H9 (cell line): Measurements from ENCODE around the gene PACSIN2. TPM values are rescaled to one million over a fixed set of nuclear protein-coding genes. Genes with fewer than 3 reads are reported as not detected.

Experiments
- DNase-seq: peaks from one replicate; pipeline ENCODE4 v3.0.0-alpha.2; 2017
- H2AFZ ChIP-seq: one replicate; pipeline ENCODE4 v1.6.1; 2013; ENCODE audit warnings: mild to moderate bottlenecking, low read length, control low read depth, moderate library complexity
- H2AK5ac ChIP-seq: 2 replicates; pipeline ENCODE4 v1.6.1; 2013; ENCODE audit warnings: low read length, control low read depth, mixed read lengths; ENCODE audit not compliant: insufficient read length
- H2BK120ac ChIP-seq: one replicate; pipeline ENCODE4 v1.6.1; 2013; ENCODE audit warnings: low read depth, mild to moderate bottlenecking, low read length, control low read depth, inconsistent platforms; ENCODE audit not compliant: poor library complexity, severe bottlenecking
- H2BK12ac ChIP-seq: 2 replicates; pipeline ENCODE4 v1.6.1; 2013; ENCODE audit warnings: low read length, control low read depth, mixed read lengths, low read depth; ENCODE audit not compliant: insufficient read length
- H2BK15ac ChIP-seq: 2 replicates; pipeline ENCODE4 v1.6.1; 2013; ENCODE audit warnings: low read depth, low read length, control low read depth
- H2BK20ac ChIP-seq: one replicate; pipeline ENCODE4 v1.6.1; 2013; ENCODE audit warnings: low read depth, mild to moderate bottlenecking, low read length, control low read depth, inconsistent platforms; ENCODE audit not compliant: poor library complexity, severe bottlenecking
- H2BK5ac ChIP-seq: 2 replicates; pipeline ENCODE4 v1.6.1; 2013; ENCODE audit warnings: low read length, control low read depth, mixed read lengths; ENCODE audit not compliant: insufficient read length
- H3K14ac ChIP-seq: 2 replicates; pipeline ENCODE4 v1.6.1; 2013; ENCODE audit warnings: low read length, control low read depth; ENCODE audit not compliant: insufficient read depth
- H3K18ac ChIP-seq: 2 replicates; pipeline ENCODE4 v1.6.1; 2013; ENCODE audit warnings: low read depth, mild to moderate bottlenecking, mixed read lengths, low read length, control low read depth; ENCODE audit not compliant: insufficient read length
- H3K23ac ChIP-seq: 2 replicates; pipeline ENCODE4 v1.6.1; 2013; ENCODE audit warnings: low read length, control low read depth, mixed read lengths, low read depth; ENCODE audit not compliant: insufficient read length
- H3K23me2 ChIP-seq: 2 replicates; pipeline ENCODE4 v1.6.1; 2013; ENCODE audit warnings: low read depth, mild to moderate bottlenecking, mixed read lengths, low read length, control low read depth; ENCODE audit not compliant: insufficient read length, poor library complexity, severe bottlenecking
- H3K27ac ChIP-seq: 2 replicates; pipeline ENCODE4 v1.5.1; 2013; ENCODE audit warnings: low read length, control low read depth, mixed read lengths, low read depth; ENCODE audit not compliant: insufficient read length
- H3K27me3 ChIP-seq: 2 replicates; pipeline ENCODE4 v1.6.1; 2013; ENCODE audit warnings: low read length, control low read depth, inconsistent platforms; ENCODE audit not compliant: insufficient read depth
- H3K4ac ChIP-seq: 2 replicates; pipeline ENCODE4 v1.6.1; 2013; ENCODE audit warnings: low read depth, mild to moderate bottlenecking, control low read depth, inconsistent platforms, low read length, moderate library complexity
- H3K4me1 ChIP-seq: 2 replicates; pipeline ENCODE4 v1.6.1; 2013; ENCODE audit warnings: low read length, control low read depth, inconsistent platforms; ENCODE audit not compliant: insufficient read depth
- H3K4me2 ChIP-seq: 2 replicates; pipeline ENCODE4 v1.6.1; 2013; ENCODE audit warnings: low read length, control low read depth, mixed read lengths; ENCODE audit not compliant: insufficient read length, insufficient read depth
- H3K56ac ChIP-seq: 2 replicates; pipeline ENCODE4 v1.6.1; 2013; ENCODE audit warnings: low read depth, mild to moderate bottlenecking, mixed read lengths, low read length, control low read depth; ENCODE audit not compliant: insufficient read length
- H3K79me1 ChIP-seq: 2 replicates; pipeline ENCODE4 v1.6.1; 2013; ENCODE audit warnings: low read depth, mild to moderate bottlenecking, moderate library complexity, low read length, control low read depth, inconsistent platforms; ENCODE audit not compliant: insufficient read depth, poor library complexity, severe bottlenecking
- H3K79me2 ChIP-seq: 2 replicates; pipeline ENCODE4 v1.6.1; 2013; ENCODE audit warnings: low read length, control low read depth, inconsistent platforms; ENCODE audit not compliant: insufficient read depth
- H3K9ac ChIP-seq: 2 replicates; pipeline ENCODE4 v1.6.1; 2013; ENCODE audit warnings: low read length, control low read depth, mixed read lengths; ENCODE audit not compliant: insufficient read length; ENCODE audit errors: extremely low read depth
- H3K9me3 ChIP-seq: one replicate; pipeline ENCODE4 v1.6.1; 2013; ENCODE audit warnings: low read depth, low read length, inconsistent platforms; ENCODE audit not compliant: control insufficient read depth
- H3T11ph ChIP-seq: one replicate; pipeline ENCODE4 v1.6.1; 2013; ENCODE audit warnings: mild to moderate bottlenecking, low read length, control low read depth, inconsistent platforms
- H4K20me1 ChIP-seq: one replicate; pipeline ENCODE4 v1.6.1; 2013; ENCODE audit not compliant: control insufficient read depth, insufficient read length, insufficient read depth
- H4K5ac ChIP-seq: 2 replicates; pipeline ENCODE4 v1.6.1; 2013; ENCODE audit warnings: low read depth, mild to moderate bottlenecking, mixed read lengths, low read length, control low read depth; ENCODE audit not compliant: insufficient read length
- H4K8ac ChIP-seq: replicated peaks from 2 replicates; pipeline ENCODE4 v1.6.1; 2013; ENCODE audit warnings: low read length, control low read depth, mixed read lengths, low read depth; ENCODE audit not compliant: insufficient read length
- H4K91ac ChIP-seq: 2 replicates; pipeline ENCODE4 v1.6.1; 2013; ENCODE audit warnings: low read depth, mild to moderate bottlenecking, moderate library complexity, mixed read lengths, low read length, control low read depth; ENCODE audit not compliant: insufficient read length
- H3K27ac Mint-ChIP-seq, 3 experiments: 2 replicates in 2 of 3; 3 replicates in 1 of 3; pipeline ENCODE4 v1.8.0; 2020 to 2021; ENCODE audit warnings: mixed read lengths in 3 of 3, mild to moderate bottlenecking in 1 of 3, moderate library complexity in 1 of 3
- H3K27me3 Mint-ChIP-seq: 2 replicates; pipeline ENCODE4 v1.8.0; 2021; ENCODE audit warnings: low read depth, mild to moderate bottlenecking, moderate library complexity, mixed read lengths
- H3K36me3 Mint-ChIP-seq, 3 experiments: 2 replicates in 2 of 3; 3 replicates in 1 of 3; pipeline ENCODE4 v1.8.0; 2020 to 2021; ENCODE audit warnings: low read depth in 3 of 3, mixed read lengths in 3 of 3; ENCODE audit not compliant: insufficient read depth in 1 of 3
- H3K4me1 Mint-ChIP-seq, 2 experiments: 2 replicates each; pipeline ENCODE4 v1.8.0; 2020; ENCODE audit warnings: mixed read lengths in 2 of 2
- H3K4me3 Mint-ChIP-seq, 2 experiments: 2 replicates in 1 of 2; 3 replicates in 1 of 2; pipeline ENCODE4 v1.8.0; 2020 to 2021; ENCODE audit warnings: mild to moderate bottlenecking in 2 of 2, mixed read lengths in 2 of 2, moderate library complexity in 1 of 2
- H3K9me3 Mint-ChIP-seq, 2 experiments: 2 replicates in 1 of 2; 3 replicates in 1 of 2; pipeline ENCODE4 v1.8.0; 2020; ENCODE audit warnings: mild to moderate bottlenecking in 2 of 2, mixed read lengths in 2 of 2, moderate library complexity in 1 of 2
- WGBS: extraction: QIAGEN DNeasy Blood & Tissue Kit; methylation state at CpG from one replicate; pipeline ENCODE4 v1.1.7; 2013; ENCODE audit warnings: missing lambda C conversion rate, low lambda C conversion rate, mixed read lengths; ENCODE audit not compliant: insufficient read length; ENCODE audit errors: extremely low coverage; 5-methylcytosine and 5-hydroxymethylcytosine counted together
- total RNA-seq: library from RNA; stranded (reverse); gene quantifications from 2 replicates; pipeline ENCODE4 v1.2.1, GENCODE V29; 2021
- TF ChIP-seq, protein P1 (sequence below): fragments of 200-600 bp; sonication (generic); conservative IDR thresholded peaks from 3 replicates; pipeline ENCODE4 v1.8.0; 2021; ENCODE audit warnings: antibody characterized with exemption, mild to moderate bottlenecking

PACSIN2 gene
- total RNA-seq, 1 experiment from 2014 or later = 62.3 TPM

DNA sequence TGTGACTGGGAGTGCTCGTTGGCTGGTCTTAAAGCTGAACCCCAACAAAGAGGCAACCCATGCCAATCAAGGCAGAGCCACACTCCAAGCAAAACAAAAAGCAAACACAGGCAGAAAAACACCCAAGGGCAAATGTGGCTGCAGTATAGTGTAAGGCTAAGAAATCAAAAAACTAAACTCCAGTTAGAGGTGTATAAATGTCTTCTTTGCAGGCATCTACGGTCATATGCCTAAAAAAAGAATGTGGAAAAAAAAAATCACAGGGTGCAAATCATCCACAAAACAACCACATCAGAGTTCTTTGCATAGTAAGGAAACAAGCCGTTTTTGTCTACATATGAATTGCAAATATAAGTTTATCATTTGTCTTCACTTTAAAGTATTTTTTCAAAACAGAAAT is 185.6 kb downstream of the PACSIN2 start:
- H3K56ac ChIP-seq = no peak overlapping the region
- H3K14ac ChIP-seq = no peak overlapping the region
- H3K9me3 ChIP-seq = no peaks in the 10 kb centered on the region
- H3K18ac ChIP-seq = no peak overlapping the region
- no peaks in the 10 kb centered on the region for H3K79me1 ChIP-seq
- no peak overlapping the region for H3K9ac ChIP-seq
- H2AFZ ChIP-seq = no peak overlapping the region
- Mint-ChIP-seq H3K36me3 (peaks cover 0 to 17% (median 2%) of the 10 kb centered on the region in 3 experiments; a peak in 5 of 7 replicates), H3K27me3 (no peaks in the 10 kb centered on the region), H3K4me1 (no peaks in the 10 kb centered on the region), H3K9me3 (no peaks in the 10 kb centered on the region; a peak in 1 of 5 replicates), H3K4me3 (no peak overlapping the region), H3K27ac (0 out of 7 replicates have a peak overlapping the region, but pooled peaks of 1 of the 3 experiments have one; percentile 28)
- no peak overlapping the region for H3K27ac ChIP-seq
- H3K79me2 ChIP-seq = no peaks in the 10 kb centered on the region
- DNase-seq = no peak
- no peaks in the 10 kb centered on the region for H4K20me1 ChIP-seq
- H4K91ac ChIP-seq = no peak overlapping the region
- H3K4me1 ChIP-seq = no peaks in the 10 kb centered on the region
- H2BK120ac ChIP-seq = no peak overlapping the region
- H3K4me2 ChIP-seq = no peak overlapping the region
- TF ChIP-seq, protein P1, sequence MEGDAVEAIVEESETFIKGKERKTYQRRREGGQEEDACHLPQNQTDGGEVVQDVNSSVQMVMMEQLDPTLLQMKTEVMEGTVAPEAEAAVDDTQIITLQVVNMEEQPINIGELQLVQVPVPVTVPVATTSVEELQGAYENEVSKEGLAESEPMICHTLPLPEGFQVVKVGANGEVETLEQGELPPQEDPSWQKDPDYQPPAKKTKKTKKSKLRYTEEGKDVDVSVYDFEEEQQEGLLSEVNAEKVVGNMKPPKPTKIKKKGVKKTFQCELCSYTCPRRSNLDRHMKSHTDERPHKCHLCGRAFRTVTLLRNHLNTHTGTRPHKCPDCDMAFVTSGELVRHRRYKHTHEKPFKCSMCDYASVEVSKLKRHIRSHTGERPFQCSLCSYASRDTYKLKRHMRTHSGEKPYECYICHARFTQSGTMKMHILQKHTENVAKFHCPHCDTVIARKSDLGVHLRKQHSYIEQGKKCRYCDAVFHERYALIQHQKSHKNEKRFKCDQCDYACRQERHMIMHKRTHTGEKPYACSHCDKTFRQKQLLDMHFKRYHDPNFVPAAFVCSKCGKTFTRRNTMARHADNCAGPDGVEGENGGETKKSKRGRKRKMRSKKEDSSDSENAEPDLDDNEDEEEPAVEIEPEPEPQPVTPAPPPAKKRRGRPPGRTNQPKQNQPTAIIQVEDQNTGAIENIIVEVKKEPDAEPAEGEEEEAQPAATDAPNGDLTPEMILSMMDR = no peak
- no peak overlapping the region for H2AK5ac ChIP-seq
- H2BK12ac ChIP-seq = no peak overlapping the region
- no peak overlapping the region for H4K5ac ChIP-seq
- no peak overlapping the region for H2BK15ac ChIP-seq
- no peaks in the 10 kb centered on the region for H3K27me3 ChIP-seq
- no peaks in the 10 kb centered on the region for H3K23me2 ChIP-seq
- H3K4ac ChIP-seq = no peak overlapping the region
- H2BK20ac ChIP-seq = no peak overlapping the region
- no CpG with 5 or more reads among the region's 3 CpGs for whole genome bisulfite sequencing
- no peak overlapping the region for H3T11ph ChIP-seq
- H3K23ac ChIP-seq = no peak overlapping the region
- H2BK5ac ChIP-seq = no peak overlapping the region
- no peak overlapping the region for H4K8ac ChIP-seq
